ENCODE measurements around the gene IQCH.
"Not testable (repeated sequence)": the region's sequence is repeated elsewhere in the genome, so short reads cannot be mapped to it uniquely, and the experiment has no call there.

The IQCH gene

DNA sequence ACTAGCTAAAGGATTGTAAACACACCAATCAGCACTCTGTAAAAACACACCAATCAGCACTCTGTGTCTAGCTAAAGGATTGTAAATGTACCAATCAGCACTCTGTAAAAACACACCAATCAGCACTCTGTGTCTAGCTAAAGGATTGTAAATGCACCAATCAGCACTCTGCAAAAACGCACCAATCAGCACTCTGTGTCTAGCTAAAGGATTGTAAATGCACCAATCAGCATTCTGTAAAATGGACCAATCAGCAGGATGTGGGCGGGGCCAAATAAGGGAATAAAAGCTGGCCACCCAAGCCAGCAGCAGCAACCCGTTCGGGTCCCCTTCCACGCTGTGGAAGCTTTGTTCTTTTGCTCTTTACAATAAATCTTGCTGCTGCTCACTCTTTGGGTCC is 8.0 kb upstream of the IQCH start:
- DNase-seq (ENCODE audit: low read depth) = not testable (repeated sequence)

- DNase-seq (ENCODE audit: low read depth) = no peak
Measured at GRCh38 chr15:67248011-67248505, 6.5 kb upstream of the IQCH start.

DNA sequence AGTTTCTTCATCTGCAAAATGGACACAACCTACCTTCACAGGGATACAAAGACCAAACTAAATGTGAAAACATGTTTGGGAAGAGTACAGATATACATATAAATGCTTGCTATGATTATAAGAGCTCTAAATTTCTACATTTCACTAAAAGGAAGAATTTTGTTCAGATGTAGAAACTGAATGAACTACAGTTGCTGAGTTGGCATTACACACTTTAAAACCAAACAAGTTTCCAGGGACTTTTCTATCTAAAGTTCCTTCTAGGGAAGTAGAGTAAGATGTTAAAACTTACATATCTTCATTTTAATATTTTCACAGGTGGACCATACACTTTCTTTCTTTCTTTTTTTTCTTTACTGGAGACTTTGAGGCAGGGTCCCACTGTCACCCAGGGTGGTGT is 4.8 kb upstream of the IQCH start:
- DNase-seq (ENCODE audit: low read depth) = no peak

GRCh38 chr15:67251318-67251717 is 3.3 kb upstream of the IQCH start:
- DNase-seq (ENCODE audit: low read depth) = no peak

GRCh38 chr15:67253101-67253500 is 1.5 kb upstream of the IQCH start:
- DNase-seq (ENCODE audit: low read depth) = no peak

DNA sequence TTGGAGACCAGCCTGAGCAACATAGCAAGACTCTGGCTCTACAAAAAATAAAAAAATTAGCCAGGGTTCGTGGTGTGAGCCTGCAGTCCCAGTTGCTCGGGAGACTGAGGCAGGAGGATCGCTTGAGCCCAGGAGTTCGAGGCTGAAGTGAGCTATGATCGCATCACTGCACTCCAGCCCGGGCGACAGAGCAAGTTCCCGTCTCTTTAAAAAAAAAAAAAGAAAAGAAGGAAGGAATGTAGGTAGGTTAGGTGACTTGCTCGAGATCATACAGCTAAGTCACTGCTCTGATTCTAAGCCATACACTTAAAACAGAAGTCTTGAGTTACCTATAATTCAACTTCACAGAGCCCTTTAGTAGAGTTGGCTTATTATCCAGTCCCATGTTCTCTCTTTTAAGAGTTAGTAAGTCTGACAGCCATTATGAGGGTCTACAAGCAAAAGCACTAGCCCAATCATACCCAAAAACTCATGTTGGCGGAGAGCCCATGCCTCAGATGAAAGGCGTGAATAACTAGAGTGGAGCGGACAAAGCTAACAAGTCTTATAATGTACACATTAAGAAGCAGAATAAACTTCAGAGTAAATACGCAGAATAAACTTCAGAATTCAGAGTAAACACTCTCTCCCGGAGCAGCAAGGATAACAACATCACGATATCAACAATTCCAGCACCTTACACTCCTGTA is 893 bp upstream of the IQCH start:
- no peak for DNase-seq (ENCODE audit: low read depth)

DNA sequence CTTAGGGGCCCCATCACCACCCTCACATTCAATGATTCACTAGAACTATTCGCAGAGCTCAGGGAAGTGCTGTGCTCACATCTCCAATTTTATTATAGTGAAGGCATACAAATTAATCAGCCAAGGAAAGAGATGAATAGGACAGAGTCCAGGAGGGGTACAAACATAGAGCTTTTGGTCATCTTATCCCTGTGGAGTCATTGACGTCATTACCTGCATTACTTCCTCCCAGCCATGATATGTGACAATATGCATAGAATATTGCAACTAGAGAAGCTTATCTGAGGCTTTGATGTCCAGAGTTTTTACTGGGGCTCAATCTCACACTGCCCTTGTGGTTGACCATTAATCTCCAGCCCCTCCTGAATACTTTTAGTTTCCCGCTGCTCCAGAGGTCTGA is 1.5 kb downstream of the IQCH start:
- DNase-seq (ENCODE audit: low read depth) = no peak

- DNase-seq (ENCODE audit: low read depth) = not testable (repeated sequence)
Measured at GRCh38 chr15:67258412-67258811, 3.8 kb downstream of the IQCH start.

GRCh38 chr15:67259379-67259778 is 4.8 kb downstream of the IQCH start:
- no peak for DNase-seq (ENCODE audit: low read depth)

- no peak for DNase-seq (ENCODE audit: low read depth)
Measured at GRCh38 chr15:67259806-67260205, 5.2 kb downstream of the IQCH start.

GRCh38 chr15:67266870-67267269 is 12.3 kb downstream of the IQCH start:
- DNase-seq (ENCODE audit: low read depth) = no peak

DNA sequence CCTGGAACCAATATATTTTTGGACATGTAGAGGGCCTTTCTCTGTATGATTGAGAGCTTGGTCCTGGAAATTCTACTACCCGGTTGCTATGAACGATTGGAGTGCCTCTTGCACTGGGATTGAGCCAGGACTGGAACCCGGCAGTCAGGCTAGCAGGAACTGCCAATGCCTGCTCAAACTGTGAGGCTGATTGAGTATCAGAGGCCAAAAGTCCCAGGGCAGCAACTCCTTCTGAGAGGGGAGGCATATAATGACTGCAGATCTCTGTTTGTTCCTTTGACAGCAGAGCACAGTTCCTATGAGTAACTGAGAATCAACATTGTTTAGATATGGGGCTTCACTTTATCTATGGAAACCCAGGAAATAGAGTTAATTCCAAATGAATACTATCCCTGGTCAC is 12.9 kb downstream of the IQCH start:
- DNase-seq (ENCODE audit: low read depth) = no peak

DNA sequence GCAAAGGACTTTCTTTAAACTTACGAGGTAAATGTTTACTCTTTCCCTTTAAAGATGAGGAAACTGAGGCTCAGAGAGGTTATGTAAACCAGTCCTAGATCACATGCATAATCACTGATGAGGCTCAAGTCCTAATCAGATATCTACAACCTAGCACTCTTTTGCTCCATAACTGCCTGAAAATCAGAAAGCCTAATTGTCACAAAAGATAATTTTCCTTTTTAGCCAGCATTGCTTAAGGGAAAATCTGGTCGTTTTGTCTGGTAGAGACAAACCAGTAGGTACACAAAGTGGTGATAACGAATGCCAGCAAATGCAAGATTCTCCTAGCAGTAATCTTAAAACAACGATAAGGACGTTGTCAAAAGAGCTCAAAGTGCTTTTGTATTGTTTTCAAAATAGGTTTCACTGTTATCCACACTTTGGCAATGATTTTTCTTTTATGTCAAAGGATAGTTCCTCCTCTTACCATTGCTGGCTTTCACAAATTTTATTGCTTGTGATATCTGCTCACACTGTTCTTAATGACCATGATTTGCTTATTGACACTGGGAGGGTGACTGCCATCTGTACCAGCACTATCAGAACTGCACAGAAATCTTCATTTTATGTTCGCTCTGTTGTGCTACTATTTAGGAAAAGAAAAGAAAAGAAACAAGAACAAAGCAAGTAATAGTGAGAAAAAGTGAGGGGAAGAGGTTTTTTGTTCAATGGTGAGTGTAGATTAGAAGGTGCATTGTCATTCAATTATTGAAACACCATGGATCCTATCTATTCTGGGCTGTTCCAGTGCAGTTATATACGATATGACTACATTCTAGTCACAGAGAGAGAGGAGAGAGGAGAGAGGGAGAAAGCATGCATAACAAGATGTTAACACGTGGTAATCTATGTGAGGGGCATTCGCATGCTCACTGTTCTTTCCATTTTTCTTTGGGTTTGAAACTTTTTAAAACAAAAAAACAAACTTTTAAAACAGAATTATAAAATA is 13.7 kb downstream of the IQCH start:
- DNase-seq (ENCODE audit: low read depth) = no peak

- DNase-seq (ENCODE audit: low read depth) = no peak
Measured at GRCh38 chr15:67274236-67274635, 19.6 kb downstream of the IQCH start.

GRCh38 chr15:67276666-67277065 is 22.1 kb downstream of the IQCH start:
- no peak for DNase-seq (ENCODE audit: low read depth)

- DNase-seq (ENCODE audit: low read depth) = no peak
Measured at GRCh38 chr15:67280217-67280616, 25.6 kb downstream of the IQCH start.

- DNase-seq (ENCODE audit: low read depth) = no peak
Measured at GRCh38 chr15:67281714-67282113, 27.1 kb downstream of the IQCH start.

DNA sequence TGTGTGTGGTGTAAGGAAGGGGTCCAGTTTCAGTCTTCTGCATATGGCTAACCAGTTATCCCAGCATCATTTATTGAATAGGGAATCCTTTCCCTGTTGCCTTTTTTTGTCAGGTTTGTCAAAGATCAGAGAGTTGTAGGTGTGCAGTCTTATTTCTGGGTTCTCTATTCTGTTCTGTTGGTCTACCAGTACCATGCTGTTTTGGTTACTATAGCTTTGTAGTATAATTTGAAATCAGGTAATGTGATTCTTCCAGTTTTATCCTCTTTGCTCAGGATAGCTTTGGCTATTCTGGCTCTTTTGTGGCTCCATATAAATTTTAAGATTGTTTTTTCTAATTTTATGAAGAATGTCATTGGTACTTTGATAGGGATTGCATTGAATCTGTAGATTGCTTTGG is 31.0 kb downstream of the IQCH start:
- DNase-seq (ENCODE audit: low read depth) = not testable (repeated sequence)

DNA sequence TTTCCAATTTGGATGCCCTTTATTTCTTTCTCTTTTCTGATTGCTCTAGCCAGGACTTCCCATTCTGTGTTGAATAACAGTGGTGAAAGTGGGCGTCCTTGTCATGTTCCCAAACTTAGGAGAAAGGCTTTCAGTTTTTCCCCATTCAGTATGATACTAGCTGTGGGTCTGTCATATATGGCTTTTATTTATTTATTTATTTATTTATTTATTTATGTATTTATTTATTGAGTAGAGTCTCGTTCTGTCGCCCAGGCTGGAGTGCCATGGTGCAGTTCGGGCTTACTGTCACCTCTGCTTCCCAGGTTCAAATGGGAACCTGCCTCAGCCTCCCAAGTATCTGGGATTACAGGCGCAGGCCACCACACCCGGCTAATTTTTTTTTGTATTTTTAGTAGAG is 31.8 kb downstream of the IQCH start:
- DNase-seq (ENCODE audit: low read depth) = not testable (repeated sequence)

GRCh38 chr15:67290319-67290718 is 35.7 kb downstream of the IQCH start:
- DNase-seq (ENCODE audit: low read depth) = no peak

GRCh38 chr15:67296188-67296587 is 41.6 kb downstream of the IQCH start:
- no peak for DNase-seq (ENCODE audit: low read depth)

GRCh38 chr15:67296684-67297083 is 42.1 kb downstream of the IQCH start:
- no peak for DNase-seq (ENCODE audit: low read depth)
